ENCODE measurements around the gene GJB3. TPM values are rescaled to one million over a fixed set of nuclear protein-coding genes. Genes with fewer than 3 reads are reported as not detected.

Gene GJB3
- total RNA-seq, 6 experiments from 2014 or later, result 0.12 to 1.3 (median 0.23) TPM

- Histone ChIP-seq H3K4me1 (peaks cover 0 to 10% (median under 1%) of the 10 kb centered on the region in 4 donors), H3K9me3 (no peaks in the 10 kb centered on the region), H3K4me3 (no peak overlapping the region), H3K27me3 (no peaks in the 10 kb centered on the region), H3K36me3 (no peaks in the 10 kb centered on the region), H3K27ac (no peak overlapping the region)
- 29% methylated on average over 1 of the region's 3 CpGs for WGBS (ENCODE audit: insufficient coverage, low coverage, low lambda C conversion rate, missing lambda C conversion rate)
- no peak for DNase-seq
- intact Hi-C loops (cut with DNase I), result no loop called here
- no peak for ATAC-seq
- TF ChIP-seq CTCF (IDR thresholded peaks at IDR 0.05) (no peak), POLR2A (IDR thresholded peaks at IDR 0.05) (no peak)
Observed at GRCh38 chr1:34776911-34777310, 4.1 kb upstream of the GJB3 start.

- DNase-seq, result no peak
- no peak overlapping the region for H3K27ac ChIP-seq
- no peaks in the 10 kb centered on the region for H3K27me3 ChIP-seq
- peaks cover 0 to 17% (median 4%) of the 10 kb centered on the region in 4 donors for H3K4me1 ChIP-seq
- no peak overlapping the region for H3K4me3 ChIP-seq
- H3K9me3 ChIP-seq, result no peaks in the 10 kb centered on the region
- no peaks in the 10 kb centered on the region for H3K36me3 ChIP-seq
- intact Hi-C loops (cut with DNase I), result no loop called here
- no peak for TF ChIP-seq CTCF (IDR thresholded peaks at IDR 0.05)
- TF ChIP-seq POLR2A (IDR thresholded peaks at IDR 0.05), result no peak
- ATAC-seq, result no peak
- WGBS (ENCODE audit: insufficient coverage, low coverage, low lambda C conversion rate, missing lambda C conversion rate), result 50% methylated on average over 10 of the region's 10 CpGs
Observed at GRCh38 chr1:34777519-34778321, 3.3 kb upstream of the GJB3 start.

GRCh38 chr1:34778381-34778780, 2.6 kb upstream of the GJB3 start:
- H3K4me3 ChIP-seq, result no peak overlapping the region
- DNase-seq, result no peak
- intact Hi-C loops (cut with DNase I), result no loop called here
- TF ChIP-seq POLR2A (IDR thresholded peaks at IDR 0.05) (no peak), CTCF (IDR thresholded peaks at IDR 0.05) (no peak)
- H3K36me3 ChIP-seq, result no peaks in the 10 kb centered on the region
- WGBS (ENCODE audit: insufficient coverage, low coverage, low lambda C conversion rate, missing lambda C conversion rate), result 71% methylated on average over 6 of the region's 6 CpGs
- no peaks in the 10 kb centered on the region for H3K9me3 ChIP-seq
- no peaks in the 10 kb centered on the region for H3K27me3 ChIP-seq
- no peak for ATAC-seq
- H3K27ac ChIP-seq, result no peak overlapping the region
- peaks cover 0 to 17% (median 4%) of the 10 kb centered on the region in 4 donors for H3K4me1 ChIP-seq

GRCh38 chr1:34779005-34779404, 2.0 kb upstream of the GJB3 start:
- H3K27ac ChIP-seq, result no peak overlapping the region
- H3K9me3 ChIP-seq, result no peaks in the 10 kb centered on the region
- 76% methylated on average over 5 of the region's 5 CpGs for WGBS (ENCODE audit: insufficient coverage, low coverage, low lambda C conversion rate, missing lambda C conversion rate)
- intact Hi-C loops (cut with DNase I), result no loop called here
- TF ChIP-seq CTCF (IDR thresholded peaks at IDR 0.05) (no peak), POLR2A (IDR thresholded peaks at IDR 0.05) (no peak)
- DNase-seq, result no peak
- no peaks in the 10 kb centered on the region for H3K36me3 ChIP-seq
- H3K4me1 ChIP-seq, result peaks cover 0 to 17% (median 4%) of the 10 kb centered on the region in 4 donors
- no peaks in the 10 kb centered on the region for H3K27me3 ChIP-seq
- ATAC-seq, result no peak
- H3K4me3 ChIP-seq, result no peak overlapping the region

Data from right lobe of liver (tissue), 6 donors.